Embryonic facial prominence (tissue), 1 donor: Measurements from ENCODE around the gene ENTPD8.
A peak's percentile ranks its signal among the peaks of the same experiment; 100 is the strongest.
"Not testable (repeated sequence)": the region's sequence is repeated elsewhere in the genome, so short reads cannot be mapped to it uniquely, and the experiment has no call there.

ENCODE experiments used
- DNase-seq: peaks from one replicate; pipeline ENCODE4 v3.0.0-alpha.2; 2016; ENCODE audit errors: extremely low spot score

Gene ENTPD8

DNA sequence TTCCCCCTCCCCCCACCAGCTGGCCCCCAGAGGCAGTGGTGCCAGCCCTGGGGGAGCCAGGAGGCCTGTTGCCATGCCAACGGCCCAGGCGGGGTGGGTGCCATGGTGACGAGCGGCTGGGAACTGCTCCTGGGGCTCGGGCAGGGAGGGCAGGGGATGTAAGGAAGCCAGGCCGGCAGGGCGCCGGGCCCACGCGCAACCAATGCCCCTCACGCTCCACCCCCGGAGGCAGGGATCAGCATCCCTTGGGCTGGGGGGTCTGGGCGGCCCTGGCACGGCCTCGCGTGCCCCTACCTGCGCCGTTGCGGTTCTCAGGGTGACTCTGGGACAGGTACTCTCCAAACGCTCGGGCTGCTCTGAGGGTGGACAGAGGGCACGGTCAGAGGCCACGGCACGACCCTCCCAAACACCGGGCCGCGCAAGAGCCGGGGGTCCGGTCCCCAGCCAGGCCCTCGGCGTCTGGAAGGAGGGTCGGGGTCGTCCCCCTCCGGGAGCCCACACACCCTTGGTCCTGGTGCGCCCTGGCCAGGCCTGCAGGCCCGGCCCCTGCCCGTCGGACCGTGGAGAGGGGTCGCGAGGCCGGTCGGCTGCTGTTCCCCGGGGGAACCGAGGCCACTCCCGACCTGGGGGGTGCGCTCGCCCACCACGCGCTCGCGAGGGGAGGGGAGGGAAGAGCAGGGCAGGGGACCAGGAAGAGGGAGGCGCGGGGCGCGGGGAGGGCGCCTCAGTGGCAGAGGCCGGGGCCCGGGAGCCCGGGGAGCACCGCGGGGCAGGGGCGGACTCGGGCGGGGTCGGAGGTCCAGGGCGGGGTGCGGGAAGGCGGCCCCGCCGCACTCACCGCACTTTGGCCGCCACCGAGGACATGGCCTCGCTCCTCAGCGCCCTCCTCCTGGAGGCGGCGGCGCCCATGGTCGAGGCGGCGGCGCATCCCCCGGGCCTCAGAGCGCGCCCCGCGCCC, 17.3 kb upstream of the ENTPD8 start:
- no peak for DNase-seq

DNA sequence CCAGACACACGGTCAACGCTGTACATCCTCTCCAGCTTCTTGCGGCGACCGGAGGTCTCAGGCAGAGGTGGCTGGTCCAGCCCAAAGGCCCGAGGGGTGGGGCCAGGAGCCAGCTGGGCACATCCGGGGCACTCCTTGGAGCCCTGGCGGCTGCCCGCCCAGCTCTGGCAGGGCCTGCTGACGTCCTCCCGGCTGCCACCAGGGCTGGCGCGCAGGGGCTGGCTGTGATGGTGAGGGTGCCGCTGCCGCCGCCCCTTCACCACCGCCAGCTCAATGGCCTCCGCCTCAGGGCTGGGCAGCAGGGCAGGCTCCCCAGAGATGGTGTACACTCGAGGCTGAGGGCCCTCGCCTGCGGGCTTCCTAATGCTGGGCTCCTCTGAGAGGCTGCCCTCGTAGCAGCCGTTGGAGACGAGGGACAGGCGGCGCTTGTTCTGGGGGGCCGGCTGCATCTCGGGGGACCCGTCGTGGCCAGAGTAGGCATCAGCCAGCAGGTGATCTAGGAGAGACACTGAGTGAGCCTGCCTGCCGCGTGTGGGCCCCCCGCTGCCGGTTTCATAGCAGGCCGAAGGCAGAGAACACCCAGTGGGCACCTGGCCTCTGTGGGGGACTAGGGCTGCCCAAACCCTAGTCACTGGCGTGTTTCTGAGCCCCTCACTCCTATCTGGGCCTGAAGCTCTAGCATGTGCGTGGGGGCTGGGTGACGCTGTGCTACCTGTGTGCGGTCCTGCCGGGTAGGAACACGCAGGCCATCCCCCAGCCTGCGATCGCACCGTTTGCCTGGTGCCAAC, 16.4 kb upstream of the ENTPD8 start:
- DNase-seq = no peak

DNA sequence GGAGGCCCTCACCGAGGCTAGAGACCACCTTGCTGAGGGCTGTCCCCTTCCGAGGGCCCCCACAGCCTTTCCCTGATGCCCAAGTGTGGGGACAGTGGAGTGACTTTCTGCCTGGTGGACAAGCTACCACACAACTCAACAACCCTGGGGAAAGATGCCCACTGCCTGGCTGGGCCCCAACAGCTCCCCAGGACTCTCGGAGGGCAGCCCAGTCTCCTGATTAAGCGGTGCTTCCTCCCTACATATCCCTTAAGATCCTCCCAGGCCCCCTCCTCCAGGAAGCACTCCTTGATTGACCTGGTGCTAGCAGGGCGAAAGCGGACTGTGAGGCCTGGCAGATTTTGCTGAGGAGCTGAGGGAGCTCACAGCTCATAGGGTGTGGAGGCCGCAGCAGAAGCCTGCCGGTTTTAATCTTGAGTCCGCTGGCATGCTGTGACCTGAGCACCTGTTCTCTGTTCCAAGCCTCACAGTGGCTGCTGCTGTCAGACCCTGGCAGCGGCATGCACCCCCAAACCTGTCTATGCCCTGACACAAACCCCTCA, 15.8 kb upstream of the ENTPD8 start:
- DNase-seq = no peak

DNA sequence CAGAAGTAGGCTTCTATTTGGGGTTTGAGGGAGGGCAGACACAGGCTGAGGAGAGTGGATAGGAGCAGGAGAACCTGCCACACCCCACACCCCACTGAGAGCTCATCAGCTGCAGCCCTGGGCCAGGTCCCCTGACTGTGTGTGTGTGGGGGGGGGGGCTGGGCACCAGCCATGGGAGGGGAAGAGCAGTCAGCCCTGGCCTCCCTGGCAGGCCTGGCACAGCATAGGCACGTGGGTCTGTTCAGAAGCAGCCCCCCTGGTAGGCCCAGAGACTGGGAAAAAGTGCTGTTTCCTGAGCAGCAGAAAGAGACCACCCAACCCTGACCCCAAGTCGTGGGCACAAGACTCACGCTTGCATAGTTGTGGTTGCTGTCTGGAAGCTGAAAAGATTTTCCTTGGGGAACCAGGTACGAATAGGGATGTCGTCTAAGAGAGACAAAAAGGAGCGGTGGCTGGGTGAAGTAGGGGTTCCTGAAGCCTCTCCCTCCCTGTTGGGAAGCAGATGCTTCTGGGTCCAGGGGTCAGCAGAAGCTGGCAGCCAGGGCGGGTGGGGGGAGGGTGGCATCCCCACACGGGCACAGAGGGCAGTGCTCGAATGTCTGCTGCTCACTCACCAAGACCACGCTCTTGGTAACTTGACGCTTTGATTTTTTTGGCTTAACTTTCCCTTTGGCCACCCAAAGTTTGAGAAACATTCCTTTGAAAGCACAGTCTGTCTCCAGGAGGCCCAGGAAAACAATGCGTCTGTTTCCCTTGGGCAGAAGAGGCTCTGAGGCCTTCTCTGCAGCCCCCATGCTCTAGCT, 15.1 kb upstream of the ENTPD8 start:
- DNase-seq = no peak

DNA sequence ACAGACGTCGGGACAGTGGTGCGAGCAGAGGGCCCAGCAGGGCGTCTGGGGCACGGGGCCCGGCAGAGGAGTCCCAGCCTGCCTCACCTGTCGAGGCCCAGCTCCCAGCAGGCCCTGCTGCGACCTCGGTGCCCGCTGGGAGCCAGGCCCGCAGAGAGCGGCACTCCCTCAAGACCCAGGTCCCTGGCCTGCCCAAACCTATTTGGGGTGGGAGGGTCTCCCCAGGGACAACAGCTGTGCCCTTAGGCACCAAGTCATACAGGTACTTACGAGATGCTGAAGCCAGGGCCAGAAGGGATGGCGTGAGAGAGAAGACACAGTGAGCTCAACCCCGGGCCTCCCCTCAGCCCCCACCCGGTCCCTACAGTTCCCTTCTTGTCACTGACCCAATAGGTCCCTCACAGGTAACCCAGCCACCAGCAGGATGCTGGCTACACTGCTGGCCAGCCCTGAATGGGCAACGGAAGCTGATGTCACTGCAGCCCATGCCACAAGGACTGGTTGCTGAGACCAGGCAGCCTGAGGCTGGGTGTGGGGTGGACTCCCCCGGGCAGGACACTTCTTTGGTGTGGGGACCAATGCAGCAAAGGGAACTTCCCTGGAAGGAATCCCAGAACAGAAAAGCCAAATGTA, 14.3 kb upstream of the ENTPD8 start:
- DNase-seq = no peak

DNA sequence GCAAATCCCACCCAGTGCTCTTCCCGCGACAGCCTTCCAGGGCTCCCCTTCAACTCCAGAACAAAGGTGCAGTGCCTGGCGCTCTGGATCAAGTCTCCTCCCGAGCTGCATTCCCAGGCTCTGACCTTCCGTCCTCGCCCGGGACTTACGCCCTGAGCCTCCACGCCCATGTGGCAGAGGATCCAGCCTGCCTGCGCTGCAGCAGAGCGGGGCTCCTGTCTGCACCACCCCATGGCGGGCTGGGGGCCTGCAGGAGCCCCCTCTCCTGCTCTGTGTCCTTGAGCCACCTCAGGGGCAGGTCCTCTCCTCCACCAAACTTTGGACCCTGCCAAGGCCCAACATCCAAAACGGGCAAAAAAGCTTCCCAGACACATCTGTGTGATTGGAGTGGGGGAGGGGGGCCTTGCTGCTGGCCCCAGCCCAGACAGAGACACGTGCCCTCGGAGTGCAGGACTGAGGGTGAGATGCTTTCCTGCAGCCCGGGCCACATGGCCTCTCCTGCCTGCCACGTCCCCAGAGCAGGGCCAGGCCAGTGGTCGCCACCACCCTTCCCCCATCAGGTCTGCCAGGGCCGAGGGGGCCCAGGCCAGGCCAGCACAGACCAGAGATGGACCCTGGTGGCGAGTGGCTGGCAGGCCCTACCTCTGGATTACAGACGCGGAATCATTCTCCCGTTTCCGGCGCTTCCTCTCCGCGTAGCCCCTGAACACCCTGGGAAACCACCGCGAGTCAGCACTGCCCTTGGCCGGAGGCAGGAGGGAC, 13.6 kb upstream of the ENTPD8 start:
- no peak for DNase-seq

DNA sequence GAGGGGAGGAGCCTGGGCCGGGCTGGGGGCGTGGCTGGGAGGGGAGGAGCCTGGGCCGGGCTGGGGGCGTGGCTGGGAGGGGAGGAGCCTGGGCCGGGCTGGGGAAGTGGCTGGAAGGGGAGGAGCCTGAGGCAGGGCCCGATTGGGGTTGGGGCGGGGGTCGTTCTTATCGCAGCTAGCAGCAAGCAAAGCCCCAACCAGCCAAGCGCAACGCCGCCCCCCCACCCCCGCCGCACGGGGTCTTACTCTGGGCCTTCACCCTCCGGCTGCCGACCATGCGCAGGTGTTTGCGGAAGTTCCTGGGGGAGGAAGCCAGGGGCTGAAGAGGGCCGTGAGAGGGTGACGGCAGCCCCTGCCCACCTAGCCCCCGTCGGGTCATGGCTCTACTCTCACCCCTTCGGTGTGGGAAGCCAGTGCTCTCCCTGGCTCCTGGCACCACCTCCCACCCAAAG, 13.0 kb upstream of the ENTPD8 start:
- no peak for DNase-seq

DNA sequence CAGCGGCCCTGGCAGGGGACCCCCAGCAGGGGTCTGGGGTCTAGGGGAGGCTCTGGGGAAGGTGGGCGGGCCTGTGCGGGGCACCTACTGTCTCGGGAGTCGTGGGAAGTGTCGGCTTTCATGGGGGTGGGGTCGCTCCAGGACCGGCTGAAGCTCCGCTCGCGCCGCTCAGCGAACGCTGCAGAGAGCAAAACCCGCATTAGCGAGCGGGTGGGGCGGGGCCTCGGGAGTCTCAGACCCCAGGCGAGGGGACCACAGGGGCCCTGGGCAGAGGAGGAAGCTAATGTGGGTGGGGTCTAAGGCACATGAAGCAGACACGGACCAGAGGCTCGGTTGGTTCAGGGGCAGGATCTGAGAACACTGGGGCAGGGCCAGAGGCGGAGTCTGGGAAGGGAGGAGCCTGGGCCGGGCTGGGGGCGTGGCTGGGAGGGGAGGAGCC, 12.5 kb upstream of the ENTPD8 start:
- DNase-seq = peak; percentile 76

DNA sequence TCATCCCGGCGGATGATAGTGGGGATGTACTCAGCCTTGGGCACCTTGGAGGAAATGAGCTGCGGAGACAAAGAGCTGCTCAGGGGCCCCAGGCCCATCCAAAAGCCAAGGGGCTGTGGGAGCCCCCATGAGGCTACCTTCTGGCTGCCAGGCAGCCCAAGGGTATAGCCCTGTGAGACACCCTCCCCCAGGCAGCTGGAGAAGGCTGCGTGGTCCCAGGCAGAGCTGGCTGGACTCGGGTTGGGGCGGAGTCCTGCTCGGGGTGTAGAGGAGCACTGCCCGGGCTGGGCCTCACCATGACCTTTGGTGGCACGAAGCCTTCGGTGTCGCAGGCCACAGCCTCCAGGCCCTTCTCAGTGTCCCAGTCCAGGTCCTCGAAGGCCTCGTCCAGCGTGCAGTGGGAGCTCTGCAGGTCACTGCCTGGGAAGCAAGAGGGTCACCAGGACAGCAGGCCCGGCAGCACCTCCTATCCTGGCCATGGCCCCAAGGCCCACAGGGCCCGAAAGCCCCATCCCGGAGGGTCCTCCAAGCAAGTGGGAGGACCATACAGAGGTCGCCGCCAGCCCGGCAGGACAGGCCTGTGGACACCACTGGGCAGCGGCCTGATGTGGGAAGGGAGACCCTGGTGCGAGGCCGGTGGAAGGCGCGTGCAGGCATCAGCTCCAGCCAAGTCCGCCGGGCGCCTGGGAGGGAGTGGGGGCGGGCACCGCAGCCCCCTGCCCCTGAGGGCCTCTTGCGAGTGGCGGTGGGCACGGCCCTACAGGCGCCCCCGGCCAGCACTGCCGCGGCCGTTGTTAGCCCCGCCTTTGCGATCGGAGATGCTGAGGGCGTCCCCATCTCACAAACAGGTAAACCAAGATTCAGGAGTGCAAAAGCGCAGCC, 11.8 kb upstream of the ENTPD8 start:
- no peak for DNase-seq

DNA sequence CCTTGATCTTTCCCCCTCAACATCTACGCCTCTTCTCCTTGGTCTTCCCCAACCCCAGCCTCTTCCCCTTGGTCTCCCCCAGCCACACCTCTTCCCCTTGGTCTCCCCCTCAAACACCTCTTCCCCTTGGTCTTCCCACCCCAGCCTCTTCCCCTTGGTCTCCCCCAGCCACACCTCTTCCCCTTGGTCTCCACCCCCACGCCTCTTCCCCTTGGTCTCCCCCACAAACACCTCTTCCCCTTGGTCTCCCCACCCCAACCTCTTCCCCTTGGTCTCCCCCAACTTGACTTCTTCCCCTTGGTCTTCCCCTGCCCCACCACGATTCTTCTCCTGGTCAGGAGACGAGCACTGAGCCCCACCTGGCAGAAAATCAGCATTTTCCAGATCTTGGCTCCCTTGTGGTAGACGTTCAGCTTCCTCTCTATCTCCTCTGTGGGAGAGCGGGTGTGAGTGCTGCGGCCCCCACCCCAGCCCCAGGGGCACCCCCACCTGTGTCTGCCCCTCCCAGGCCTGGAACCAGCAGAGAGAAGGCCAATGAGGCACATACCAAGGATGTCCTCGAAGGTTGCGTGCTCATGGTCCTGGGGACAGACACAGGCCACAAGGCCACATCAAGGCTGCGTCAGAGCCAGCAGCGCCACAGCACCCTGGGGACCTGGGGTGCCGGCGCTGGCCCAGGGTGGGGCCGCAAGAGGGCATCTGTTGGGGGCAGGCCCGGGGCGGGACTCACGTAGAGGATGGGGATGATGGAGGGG, 11.0 kb upstream of the ENTPD8 start:
- DNase-seq = no peak

DNA sequence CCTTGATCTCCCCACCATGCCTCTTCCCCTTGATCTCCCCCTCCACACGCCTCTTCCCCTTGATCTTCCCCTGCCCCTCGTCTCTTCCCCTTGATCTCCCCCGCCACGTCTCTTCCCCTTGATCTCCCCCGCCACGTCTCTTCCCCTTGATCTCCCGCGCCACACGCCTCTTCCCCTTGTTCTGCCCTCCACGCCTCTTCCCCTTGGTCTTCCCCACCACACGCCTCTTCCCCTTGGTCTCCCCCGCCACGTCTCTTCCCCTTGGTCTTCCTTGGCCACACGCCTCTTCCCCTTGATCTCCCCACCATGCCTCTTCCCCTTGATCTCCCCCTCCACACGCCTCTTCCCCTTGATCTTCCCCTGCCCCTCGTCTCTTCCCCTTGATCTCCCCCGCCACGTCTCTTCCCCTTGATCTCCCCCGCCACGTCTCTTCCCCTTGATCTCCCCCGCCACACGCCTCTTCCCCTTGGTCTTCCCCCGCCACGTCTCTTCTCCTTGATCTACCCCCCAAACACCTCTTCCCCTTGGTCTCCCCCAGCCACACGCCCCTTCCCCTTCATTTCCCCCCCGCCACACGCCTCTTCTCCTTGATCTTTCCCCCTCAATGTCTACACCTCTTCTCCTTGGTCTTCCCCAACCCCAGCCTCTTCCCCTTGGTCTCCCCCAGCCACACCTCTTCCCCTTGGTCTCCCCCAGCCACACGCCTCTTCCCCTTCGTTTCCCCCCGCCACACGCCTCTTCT, 10.3 kb upstream of the ENTPD8 start:
- DNase-seq = not testable (repeated sequence)

DNA sequence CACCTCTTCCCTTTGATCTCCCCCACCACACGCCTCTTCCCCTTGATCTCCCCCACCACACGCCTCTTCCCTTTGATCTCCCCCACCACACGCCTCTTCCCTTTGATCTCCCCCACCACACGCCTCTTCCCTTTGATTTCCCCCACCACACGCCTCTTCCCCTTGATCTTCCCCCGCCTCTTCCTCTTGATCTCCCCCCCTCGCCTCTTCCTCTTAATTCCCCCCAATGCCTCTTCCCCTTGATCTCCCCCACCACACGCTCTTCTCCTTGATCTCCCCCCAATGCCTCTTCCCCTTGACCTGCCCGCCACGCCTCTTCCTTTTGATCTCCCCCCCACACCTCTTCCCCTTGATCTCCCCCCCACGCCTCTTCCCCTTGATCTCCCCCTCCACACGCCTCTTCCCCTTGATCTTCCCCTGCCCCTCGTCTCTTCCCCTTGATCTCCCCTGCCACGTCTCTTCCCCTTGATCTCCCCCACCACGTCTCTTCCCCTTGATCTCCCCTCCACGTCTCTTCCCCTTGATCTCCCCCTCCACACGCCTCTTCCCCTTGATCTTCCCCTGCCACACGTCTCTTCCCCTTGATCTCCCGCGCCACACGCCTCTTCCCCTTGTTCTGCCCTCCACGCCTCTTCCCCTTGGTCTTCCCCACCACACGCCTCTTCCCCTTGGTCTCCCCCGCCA, 9.5 kb upstream of the ENTPD8 start:
- not testable (repeated sequence) for DNase-seq

DNA sequence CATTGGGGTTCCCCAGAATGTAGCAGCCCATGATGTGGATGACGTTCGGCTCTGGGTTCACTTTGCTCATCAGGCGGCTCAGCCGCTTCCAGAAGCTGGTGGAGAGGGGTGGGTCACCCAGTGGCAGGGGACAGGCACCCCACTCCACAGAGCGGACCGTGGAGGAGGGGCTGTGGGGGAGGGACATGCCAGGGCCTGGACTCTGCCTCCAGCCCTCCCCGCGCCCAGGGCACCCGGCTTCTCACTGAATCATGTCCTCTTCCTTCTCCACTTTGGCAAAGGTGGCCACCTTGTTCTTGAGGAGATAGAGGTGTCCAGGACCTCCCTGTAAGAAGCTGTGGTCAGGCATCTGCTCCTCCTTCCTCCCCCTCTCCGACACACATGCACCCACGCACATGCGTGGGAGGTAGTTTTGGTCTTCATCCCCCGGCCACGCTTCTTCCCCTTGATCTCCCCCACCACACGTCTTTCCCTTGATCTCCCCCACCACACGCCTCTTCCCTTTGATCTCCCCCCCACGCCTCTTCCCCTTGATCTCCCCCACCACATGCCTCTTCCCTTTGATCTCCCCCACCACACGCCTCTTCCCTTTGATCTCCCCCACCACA, 8.9 kb upstream of the ENTPD8 start:
- DNase-seq = no peak

DNA sequence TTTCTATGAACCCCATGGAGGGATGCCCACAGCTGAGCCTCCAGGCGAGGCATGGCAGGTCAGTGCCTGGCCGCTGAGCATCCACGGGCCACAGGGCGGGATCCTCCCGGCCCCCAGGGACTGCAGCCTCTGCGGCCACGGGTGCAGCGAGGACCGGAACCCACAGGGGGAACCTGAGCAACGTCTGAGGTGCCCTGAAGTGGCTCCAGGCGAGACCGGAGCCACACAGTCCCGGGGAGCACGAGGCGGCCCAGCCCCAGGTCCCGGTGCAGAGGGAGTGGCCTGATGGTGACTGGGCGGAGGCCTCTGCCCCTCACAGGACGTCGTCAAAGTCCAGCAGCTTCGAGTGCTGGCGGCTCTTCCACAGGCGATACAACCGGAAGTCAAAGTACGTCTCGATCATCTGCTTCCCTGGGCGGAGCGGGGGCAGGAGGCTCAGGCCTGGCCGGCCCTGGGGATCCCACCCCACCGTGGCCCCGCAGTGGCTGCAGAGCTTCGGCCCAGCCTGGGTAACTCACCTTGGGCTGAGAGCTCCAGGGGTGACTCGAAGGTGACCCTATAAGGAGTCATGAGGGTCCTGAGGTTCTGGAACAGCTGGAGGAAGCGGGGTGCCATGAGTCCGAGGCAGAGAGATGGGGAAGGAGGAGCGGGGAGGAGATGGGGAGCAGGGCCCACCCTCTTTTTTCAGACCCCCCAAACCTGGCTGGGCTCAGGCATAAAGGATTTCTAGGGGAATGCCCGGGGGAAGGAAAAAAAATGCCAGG, 8.1 kb upstream of the ENTPD8 start:
- DNase-seq = no peak

DNA sequence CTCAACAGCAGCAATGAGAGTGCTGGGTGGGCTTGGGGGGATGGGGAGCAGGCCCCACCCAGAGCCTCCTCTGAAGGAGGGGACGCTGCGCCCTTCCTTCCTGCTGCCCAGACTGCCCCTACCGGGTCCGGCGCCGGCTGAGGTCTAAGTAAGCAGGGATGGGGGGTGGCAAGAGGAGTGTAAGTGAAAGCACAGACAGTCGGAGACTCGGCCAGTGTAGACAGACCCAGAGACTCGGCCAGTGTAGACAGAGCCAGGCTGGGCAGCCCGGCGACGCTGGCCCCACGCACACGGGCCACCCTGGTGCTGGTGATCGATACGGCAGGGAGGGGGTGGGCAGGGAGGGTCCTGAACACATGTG, 7.4 kb upstream of the ENTPD8 start:
- DNase-seq = no peak
